Activated CD8-positive, alpha-beta memory T cell treated with anti-CD3 and anti-CD28 coated beads, Interleukin-2, amount 50 U/mL, for 48 hours (primary cell): ENCODE measurements around the gene GNAT1.

Experiments
- DNase-seq: peaks from one replicate; pipeline ENCODE4 v3.0.0-alpha.2; 2020

Gene GNAT1

DNA sequence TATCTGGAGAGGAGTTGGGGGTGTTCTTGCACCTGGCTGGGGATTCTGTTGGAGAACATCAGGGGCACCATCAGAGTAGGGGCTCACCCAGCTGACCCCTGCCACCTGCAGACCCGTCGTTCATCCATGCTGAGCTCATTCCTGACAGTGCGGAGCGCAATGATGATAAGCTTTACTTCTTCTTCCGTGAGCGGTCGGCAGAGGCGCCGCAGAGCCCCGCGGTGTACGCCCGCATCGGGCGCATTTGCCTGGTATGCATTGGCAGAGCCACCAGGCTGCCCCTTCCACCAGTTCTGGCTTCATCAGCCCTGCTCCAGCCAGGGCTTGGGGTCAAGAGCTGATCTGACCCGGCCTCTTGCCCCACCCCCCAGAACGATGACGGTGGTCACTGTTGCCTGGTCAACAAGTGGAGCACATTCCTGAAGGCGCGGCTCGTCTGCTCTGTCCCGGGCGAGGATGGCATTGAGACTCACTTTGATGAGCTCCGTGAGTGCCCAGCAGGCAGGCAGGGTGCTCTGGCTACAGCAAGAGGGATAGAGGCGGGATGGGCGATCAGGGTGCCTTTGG, 8.8 kb upstream of the GNAT1 start:
- no peak for DNase-seq

DNA sequence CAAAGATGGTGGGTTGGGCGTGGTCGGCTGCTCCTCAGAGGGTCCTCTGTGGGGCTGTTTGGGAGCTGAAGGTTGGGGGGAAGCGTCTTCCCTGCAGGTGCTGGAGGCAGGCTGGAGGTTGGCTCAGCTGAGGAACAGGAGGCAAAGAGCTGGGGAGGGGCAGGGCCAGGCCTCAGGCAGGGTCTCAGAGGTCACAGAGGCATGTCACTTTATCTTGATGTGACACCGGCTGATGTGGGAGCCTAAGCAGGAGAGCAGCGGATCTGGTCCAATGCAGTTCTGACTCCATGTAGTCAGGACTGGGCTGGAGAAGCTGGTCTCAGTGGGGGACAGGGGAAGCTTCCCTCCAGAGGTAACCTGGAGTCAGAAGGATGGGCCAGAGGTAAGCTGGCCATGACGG, 7.7 kb upstream of the GNAT1 start:
- no peak for DNase-seq

DNA sequence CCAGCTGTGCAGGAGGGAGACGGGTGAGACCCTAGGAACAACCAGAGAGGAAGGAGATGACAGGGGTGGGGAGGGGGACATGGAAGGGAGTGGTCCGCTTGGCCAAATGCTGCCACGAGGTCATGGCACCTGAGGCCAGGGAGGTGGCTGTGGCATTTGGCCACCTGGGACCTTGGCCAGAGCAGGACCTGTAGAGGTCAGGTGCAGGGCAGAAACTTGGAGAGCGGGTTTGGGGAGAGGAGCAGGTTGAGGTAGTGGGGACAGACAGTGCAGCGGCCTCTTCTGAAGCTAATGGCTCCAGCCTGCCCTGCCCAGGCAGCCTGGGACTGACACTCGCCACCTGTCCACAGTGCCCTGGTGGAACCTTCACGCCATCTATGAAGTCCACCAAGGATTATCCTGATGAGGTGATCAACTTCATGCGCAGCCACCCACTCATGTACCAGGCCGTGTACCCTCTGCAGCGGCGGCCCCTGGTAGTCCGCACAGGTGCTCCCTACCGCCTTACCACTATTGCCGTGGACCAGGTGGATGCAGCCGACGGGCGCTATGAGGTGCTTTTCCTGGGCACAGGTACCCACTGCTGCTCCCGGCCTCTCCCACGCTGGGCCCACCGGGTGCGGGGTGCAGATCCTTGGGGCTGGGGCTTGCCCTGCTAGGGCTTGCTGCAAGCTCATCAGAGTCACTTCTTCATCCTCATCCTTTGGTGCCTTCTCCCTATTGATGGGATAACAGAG, 7.0 kb upstream of the GNAT1 start:
- no peak for DNase-seq

DNA sequence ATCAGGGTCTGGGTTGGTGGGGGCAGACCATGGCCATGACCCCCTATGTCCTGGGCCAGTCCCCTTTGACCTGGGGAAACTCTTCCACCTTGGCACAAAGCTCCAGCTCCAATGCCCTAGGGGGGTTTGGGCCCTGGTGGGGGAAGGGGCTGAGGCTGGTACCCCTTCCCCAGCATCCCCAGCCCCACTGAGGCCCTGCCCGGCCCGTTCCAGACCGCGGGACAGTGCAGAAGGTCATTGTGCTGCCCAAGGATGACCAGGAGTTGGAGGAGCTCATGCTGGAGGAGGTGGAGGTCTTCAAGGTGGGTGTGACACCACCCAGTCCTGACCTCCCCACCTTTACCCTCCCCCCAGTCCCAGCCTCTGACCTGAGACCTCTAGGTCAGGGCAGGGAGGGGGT, 6.2 kb upstream of the GNAT1 start:
- DNase-seq: no peak

DNA sequence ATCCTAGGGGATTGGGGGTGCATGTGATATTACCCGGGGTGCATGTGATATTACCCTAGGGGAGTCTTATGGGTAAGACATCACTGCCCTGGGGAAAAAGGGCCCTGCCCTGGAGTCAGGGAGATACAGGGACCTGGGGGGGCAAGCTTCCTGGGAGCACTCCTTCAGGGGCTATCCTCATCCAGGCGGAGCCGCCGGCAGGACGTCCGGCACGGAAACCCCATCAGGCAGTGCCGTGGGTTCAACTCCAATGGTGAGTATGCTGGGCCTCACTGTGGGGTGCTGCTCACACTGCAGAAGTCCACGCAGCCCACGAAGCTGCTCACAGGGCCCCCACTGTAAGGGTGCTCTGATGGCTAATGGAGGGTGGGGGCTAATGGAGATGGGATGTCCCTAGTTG, 5.3 kb upstream of the GNAT1 start:
- DNase-seq: no peak

DNA sequence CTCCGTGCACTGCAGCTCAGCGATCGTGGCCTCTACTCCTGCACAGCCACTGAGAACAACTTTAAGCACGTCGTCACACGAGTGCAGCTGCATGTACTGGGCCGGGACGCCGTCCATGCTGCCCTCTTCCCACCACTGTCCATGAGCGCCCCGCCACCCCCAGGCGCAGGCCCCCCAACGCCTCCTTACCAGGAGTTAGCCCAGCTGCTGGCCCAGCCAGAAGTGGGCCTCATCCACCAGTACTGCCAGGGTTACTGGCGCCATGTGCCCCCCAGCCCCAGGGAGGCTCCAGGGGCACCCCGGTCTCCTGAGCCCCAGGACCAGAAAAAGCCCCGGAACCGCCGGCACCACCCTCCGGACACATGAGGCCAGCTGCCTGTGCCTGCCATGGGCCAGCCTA, 3.7 kb upstream of the GNAT1 start:
- no peak for DNase-seq

DNA sequence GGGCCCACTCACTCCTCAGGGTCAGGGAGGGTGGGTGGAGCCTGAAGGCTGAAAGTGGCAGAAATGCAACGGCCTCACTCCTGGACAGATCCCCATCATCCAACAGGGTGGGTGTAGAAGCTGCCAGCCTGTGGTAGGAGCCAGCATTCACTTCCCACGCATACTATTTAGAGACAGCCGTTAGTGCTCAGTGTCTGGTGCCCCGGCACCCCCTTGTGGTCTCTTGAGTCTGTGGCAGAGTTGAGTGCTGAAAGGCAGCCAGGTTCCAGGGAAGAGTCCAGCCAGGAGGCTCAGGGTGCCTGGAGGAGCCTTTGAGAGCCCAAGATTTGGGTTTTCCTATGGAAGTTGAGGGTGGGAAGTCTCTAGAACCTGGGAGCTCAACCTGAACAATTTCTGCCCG, 2.1 kb upstream of the GNAT1 start:
- no peak for DNase-seq

DNA sequence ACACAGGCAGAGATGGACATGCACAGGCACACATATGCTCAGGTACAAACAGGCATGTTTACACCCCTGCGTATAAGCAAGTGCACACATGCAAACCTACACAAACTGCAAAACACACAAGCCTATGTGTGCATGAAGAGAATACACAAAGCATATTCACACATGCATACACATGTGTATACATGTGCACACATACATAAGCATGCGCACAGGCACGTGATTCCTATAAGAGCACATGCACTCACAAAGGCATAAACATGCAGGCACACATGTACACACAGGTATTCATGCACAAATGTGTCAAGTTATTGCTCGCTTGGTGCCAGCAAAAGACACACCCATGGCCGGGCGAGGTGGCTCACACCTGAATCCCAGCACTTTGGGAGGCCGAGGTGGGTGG, 1.4 kb upstream of the GNAT1 start:
- DNase-seq: no peak

DNA sequence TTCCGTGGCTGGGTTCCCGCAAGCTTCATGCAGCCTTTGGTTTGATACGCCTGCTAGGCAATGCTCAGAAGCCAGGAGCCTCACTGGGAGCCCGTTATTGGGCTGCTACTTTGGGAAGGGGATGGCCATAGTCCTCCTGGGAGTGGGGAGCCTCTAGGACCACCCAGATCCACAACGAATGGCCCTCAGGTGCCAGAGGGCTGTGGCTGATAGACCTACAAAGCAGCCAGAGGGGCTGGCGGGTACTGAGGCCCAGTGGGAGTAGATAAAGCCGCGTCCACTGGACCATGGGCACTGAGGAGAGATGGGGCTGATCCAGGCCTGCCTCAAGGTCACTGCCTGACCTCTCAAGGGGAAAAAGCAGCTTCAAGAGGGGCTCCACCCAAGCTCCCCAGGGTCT, 714 bp downstream of the GNAT1 start:
- no peak for DNase-seq

DNA sequence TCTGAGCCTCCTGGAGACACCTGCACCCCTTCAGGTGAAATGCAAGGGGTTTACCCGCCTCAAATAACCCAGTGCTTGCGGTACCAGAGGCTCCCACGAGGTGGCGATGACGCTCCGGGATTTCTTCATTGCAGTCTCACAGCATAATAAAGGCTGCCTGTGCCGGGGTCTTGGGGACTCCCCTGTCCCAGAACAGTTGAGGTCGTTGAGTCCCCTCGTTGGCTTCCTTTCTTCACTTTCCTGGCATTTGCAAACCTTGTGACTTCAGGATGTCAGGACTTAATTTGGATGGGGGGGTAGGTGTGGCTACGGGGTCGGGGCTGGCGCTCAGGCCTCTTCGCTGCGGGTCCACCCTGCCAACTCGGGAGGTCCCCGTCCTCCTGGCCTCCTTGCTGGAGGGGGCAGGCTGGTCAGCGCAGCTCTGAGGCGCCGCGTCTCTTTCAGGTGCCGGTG, 1.3 kb downstream of the GNAT1 start:
- DNase-seq: peak; percentile 96

DNA sequence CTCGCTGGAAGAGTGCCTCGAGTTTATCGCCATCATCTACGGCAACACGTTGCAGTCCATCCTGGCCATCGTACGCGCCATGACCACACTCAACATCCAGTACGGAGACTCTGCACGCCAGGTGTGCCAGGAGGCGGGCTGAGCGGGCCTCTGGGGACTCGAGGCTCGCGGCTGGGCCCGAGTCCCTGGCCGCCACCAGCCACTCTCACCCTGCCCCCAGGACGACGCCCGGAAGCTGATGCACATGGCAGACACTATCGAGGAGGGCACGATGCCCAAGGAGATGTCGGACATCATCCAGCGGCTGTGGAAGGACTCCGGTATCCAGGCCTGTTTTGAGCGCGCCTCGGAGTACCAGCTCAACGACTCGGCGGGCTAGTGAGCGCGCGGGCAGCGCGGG, 1.9 kb downstream of the GNAT1 start:
- DNase-seq: no peak

DNA sequence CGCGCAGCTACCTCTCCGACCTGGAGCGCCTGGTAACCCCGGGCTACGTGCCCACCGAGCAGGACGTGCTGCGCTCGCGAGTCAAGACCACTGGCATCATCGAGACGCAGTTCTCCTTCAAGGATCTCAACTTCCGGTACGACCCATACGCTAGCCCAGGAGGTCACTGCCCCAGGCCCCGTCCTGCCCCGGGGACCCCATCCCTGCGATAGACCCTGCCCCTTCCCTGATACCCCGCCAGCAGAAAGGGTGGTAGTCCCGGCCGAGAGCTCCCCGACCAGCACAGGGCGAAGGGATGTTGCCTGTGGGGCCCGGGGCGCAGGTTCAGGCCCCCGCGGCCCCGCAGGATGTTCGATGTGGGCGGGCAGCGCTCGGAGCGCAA, 2.3 kb downstream of the GNAT1 start:
- DNase-seq: no peak

DNA sequence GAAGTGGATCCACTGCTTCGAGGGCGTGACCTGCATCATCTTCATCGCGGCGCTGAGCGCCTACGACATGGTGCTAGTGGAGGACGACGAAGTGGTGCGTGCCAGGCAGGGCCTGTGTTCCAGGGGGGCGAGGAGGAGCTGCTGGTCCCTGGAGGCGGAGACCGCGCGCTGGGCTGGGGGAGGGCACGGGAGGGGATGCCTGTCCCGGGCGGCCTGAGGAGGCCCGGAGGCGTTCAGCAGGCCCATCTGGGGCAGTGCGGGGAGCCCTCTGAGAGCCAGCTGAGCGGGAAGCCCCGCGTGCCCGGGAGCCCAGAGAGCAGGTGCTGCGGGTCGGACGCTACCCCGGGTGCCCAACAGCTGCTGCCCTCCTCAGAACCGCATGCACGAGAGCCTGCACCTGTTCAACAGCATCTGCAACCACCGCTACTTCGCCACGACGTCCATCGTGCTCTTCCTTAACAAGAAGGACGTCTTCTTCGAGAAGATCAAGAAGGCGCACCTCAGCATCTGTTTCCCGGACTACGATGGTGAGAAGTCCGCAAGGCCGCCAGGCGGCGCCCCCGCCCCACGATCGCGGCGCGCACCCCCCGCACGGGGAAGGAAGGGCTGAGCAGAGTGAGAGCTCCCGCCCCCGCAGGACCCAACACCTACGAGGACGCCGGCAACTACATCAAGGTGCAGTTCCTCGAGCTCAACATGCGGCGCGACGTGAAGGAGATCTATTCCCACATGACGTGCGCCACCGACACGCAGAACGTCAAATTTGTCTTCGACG, 2.9 kb downstream of the GNAT1 start:
- DNase-seq: peak; percentile 88

DNA sequence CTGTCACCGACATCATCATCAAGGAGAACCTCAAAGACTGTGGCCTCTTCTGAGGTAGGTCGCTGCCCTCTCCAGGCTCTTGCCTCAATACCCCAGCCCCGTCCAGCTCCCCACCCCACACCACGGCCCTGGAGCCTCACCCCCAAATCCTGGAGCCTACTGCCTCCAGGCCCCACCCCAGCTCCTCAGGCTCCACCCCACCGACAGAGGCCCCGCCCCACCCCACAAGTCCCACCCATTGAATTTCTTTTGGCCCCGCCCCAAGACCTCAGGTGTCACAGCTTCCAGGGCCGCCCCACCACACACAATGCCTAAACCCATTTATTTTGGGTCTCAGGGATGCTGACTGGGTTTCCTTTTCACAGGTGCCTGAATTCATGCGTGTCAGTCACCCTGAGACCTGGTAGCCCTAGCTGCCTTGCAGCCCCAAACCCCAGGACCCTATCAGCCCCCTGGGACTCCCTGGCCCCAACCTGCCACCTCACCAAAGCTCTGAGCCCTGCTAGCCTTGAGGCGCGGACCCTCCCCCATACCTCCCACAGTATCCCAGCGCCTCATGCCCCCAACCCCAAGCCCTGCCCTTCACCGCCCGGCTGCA, 3.6 kb downstream of the GNAT1 start:
- peak; percentile 68 for DNase-seq

DNA sequence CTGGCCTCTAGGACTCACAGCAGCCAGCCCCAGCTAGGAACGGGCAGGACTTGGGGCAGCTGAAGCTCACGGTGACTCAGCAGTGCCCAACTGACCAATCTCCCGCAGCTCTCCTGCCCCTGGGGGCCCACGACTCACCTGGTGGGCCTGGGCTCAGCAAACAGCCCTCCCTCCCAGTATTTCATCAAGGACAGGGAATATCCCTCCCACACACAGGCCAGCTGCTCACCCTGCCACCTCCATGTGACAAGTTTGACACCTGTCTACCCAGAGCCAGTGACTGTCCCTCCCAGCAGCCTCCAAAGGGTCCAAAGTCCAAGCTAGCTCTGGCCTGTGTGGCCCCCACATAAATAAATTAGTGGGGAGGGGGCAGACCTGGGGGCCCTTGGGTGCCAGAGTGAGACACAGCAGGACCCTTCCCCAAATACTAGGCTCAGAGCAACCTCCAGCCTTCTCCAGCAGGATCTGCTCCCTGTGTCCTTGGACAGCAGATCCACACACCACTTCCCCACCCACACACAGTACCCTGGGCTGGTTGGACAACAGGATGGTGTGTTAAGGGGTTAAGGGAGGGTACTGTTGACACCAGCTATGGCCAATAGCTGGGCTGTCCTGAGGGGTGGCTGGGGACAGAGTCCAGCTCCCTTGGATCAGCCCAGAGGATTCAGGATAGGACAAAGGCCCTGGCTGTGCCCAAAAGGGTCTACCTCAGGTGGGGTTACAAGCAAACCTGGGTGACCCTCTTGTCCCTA, 4.3 kb downstream of the GNAT1 start:
- DNase-seq: no peak

DNA sequence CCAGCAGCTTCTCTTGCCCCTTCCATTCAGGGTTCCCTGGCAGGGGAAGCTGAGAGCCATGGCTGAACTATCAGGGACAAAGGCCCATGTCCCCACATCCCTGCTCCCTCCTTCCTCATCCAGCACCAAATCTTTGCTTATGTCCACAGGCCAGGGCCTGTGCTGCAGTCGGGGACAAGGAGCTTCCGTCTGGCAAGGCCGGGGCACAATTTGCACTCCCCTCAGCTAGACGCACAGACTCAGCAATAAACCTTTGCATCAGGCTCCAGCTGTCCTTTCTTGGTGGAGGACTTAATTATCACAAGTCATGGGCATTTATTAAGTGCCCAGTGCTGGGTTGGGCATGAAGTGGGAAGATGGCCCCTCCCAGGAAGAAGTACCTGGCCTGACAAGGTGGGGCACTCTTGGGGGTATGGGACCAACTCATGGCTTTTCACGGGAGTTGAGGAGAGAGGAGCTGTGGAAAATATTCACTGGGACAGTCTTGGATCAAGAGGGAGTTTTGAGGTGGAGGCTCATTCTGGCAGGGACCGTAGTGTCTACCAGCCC, 4.9 kb downstream of the GNAT1 start:
- no peak for DNase-seq

DNA sequence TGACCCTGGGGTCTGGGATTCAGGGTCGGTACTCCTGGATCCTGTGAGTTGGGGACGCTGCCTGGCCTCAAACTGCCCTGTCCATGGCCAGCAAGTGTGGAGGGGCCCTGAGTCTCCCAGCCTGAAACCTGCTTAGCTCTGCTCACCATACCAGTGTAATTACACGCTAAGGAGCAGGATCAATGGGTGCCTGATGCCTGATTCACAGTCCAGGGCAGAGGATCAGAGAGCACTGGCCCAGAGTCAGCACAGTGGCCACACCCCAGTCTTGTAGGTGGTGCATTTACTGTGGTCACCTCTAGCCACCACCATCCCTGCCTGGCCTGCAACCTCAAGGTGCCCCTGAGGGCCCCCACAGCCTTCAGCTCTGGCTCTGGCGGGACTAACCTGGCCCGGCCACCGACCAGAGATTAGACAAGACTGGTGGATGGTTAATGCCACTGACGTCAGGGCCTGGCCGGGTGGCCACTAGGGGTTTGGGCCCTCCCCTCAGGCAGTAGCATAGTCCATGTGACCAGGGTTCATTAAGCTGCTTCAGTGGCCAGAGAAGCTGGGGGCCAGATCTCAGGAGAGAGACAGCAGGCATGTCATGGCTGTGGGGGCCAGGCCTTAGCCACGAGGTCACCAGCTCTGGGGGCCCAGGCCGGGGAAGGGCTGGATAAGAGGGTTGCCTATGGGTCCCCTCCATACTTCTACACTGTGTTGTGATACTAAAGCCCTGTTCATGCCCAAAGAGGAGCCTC, 10.3 kb downstream of the GNAT1 start:
- no peak for DNase-seq

DNA sequence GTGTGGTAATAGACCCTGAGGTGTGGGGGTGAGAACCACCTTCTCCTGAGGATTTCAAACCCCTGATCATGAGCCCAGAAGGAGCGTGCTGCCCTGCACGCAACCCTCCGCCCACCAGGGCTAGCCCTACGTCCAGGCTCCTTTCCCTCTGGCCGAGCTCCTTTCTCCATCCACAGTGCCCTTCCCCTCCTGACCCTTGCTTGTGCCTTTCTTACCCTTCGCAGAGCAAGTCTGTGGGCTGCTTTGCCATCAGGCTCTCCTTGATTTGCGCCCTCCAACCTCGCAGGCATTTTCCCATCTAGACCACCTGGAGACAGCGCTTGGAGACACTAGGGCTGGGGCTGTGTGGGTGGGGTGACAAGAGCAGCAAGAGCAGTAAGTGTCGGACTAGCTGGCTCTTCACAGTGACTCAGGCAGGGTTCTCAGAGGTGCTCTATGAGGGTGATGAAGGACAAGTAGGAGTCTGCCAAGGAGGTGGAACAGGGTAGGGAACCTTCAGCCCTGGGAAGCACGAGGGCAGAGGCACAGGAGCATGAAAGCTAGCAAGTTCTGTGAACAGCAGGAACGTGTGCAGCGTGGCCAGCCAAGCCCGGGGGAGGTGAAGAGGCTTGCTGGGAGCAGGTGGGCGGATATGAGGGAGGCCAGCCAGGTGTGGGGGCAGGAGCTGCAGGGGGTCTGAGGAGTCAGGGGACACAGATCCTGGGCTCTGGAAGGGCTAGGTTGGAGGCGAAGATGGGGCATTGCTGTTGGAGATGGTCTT, 11.1 kb downstream of the GNAT1 start:
- DNase-seq: no peak

DNA sequence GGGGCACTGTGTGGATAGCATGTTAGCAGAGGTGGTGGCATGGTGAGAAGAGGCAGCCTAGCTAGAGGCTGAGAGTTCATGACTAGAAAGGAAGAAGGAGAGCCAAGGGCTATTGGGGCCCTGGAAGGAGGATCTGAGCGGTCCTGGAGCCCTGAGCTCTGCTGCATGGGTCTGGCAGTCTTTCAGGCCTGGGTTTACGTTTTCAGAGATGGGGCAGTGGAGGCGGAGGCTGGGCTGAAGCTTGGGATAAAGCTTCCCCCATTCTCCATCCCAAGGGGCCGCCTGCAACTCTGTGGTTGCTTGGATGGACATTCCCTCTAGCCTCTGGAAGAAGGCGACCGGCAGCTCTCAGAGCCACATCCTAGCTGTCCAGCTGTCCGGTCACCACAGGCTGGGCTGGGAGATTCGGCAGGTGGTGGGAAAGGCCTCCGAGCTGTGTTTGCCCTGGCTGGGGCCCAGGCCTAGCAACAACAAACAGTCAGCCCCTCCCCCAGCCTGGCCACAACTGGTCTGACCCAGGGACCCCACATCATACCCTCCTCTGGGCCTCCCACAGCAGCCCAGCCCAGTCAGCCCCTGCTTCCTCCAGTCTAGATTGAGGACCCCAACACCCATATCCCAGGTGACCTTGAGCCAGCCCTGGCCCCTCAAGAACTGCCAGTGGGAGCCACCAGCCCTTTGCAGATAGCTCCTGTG, 11.9 kb downstream of the GNAT1 start:
- DNase-seq: no peak
